WTC11 (cell line): ENCODE results near the gene HECW1. TPM values are rescaled to one million over a fixed set of nuclear protein-coding genes. Genes with fewer than 3 reads are reported as not detected.

ENCODE experiments used
- ATAC-seq: fragments of 200-7000 bp; cut with Tn5 transposase; 2 replicates; pipeline ENCODE4 v1.10.0; 2021; ENCODE audit warnings: mild to moderate bottlenecking, moderate library complexity
- CTCF ChIA-PET: fragments of 300-600 bp; sonication (Branson Sonifier 250); formaldehyde crosslinking; loops from one replicate; lab custom pipeline; 2021; ENCODE audit warnings: antibody characterized with exemption; lab: Charles Lee
- POLR2A ChIA-PET: fragments of 350-600 bp; sonication (Branson Sonifier 250); formaldehyde crosslinking; loops from one replicate; lab custom pipeline; 2021; ENCODE audit warnings: antibody characterized with exemption; lab: Charles Lee
- DNase-seq: peaks from one replicate; pipeline ENCODE4 v3.0.0; 2021; ENCODE audit warnings: low spot score
- H3K27ac Mint-ChIP-seq: 2 replicates; pipeline ENCODE4 v1.8.0; 2021; ENCODE audit warnings: mixed read lengths
- H3K27me3 Mint-ChIP-seq: 2 replicates; pipeline ENCODE4 v1.8.0; 2021; ENCODE audit warnings: low read depth, mild to moderate bottlenecking, moderate library complexity, mixed read lengths
- H3K36me3 Mint-ChIP-seq: 2 replicates; pipeline ENCODE4 v1.8.0; 2021; ENCODE audit warnings: mixed read lengths
- H3K4me1 Mint-ChIP-seq: 2 replicates; pipeline ENCODE4 v1.8.0; 2022; ENCODE audit warnings: mixed read lengths
- H3K4me3 Mint-ChIP-seq: 2 replicates; pipeline ENCODE4 v1.8.0; 2021; ENCODE audit warnings: mild to moderate bottlenecking, moderate library complexity, mixed read lengths
- H3K9me3 Mint-ChIP-seq: 2 replicates; pipeline ENCODE4 v1.8.0; 2021; ENCODE audit warnings: mixed read lengths
- AFF4 ChIP-seq: sonication (generic); formaldehyde crosslinking; IDR thresholded peaks from 2 replicates; pipeline ENCODE4 v1.8.1; 2023; ENCODE audit warnings: mild to moderate bottlenecking, missing genetic modification reagents, borderline replicate concordance
- CREB1 ChIP-seq: sonication (generic); formaldehyde crosslinking; IDR thresholded peaks from 2 replicates; pipeline ENCODE4 v1.8.0; 2023; ENCODE audit warnings: mild to moderate bottlenecking, missing genetic modification reagents
- EMX1 ChIP-seq: fragments of 250-450 bp; sonication (Bioruptor Pico); IDR thresholded peaks from 2 replicates; pipeline ENCODE4 v1.8.0; 2021; ENCODE audit warnings: mild to moderate bottlenecking
- FOXJ3 ChIP-seq: sonication (generic); formaldehyde crosslinking; IDR thresholded peaks from 2 replicates; pipeline ENCODE4 v1.9.0; 2021; ENCODE audit warnings: missing genetic modification reagents, mild to moderate bottlenecking, borderline replicate concordance
- FOXP4 ChIP-seq: sonication (generic); formaldehyde crosslinking; IDR thresholded peaks from 2 replicates; pipeline ENCODE4 v1.8.0; 2022; ENCODE audit warnings: mild to moderate bottlenecking, missing genetic modification reagents
- JAZF1 ChIP-seq: fragments of 250-450 bp; sonication (Bioruptor Pico); IDR thresholded peaks from 2 replicates; pipeline ENCODE4 v1.9.0; 2021; ENCODE audit warnings: moderate library complexity, mild to moderate bottlenecking, inconsistent platforms
- MLX ChIP-seq: sonication (generic); formaldehyde crosslinking; IDR thresholded peaks from 2 replicates; pipeline ENCODE4 v1.8.1; 2023; ENCODE audit warnings: mild to moderate bottlenecking, missing genetic modification reagents, moderate library complexity
- MXD4 ChIP-seq: fragments of 250-450 bp; sonication (Bioruptor Pico); IDR thresholded peaks from 2 replicates; pipeline ENCODE4 v1.8.0; 2021; ENCODE audit warnings: mild to moderate bottlenecking, moderate library complexity, borderline replicate concordance
- PRRX2 ChIP-seq: fragments of 250-450 bp; sonication (Bioruptor Pico); IDR thresholded peaks from 2 replicates; pipeline ENCODE4 v1.8.0; 2021; ENCODE audit warnings: mild to moderate bottlenecking
- RELA ChIP-seq: sonication (generic); formaldehyde crosslinking; IDR thresholded peaks from 2 replicates; pipeline ENCODE4 v1.8.1; 2022; ENCODE audit warnings: missing genetic modification reagents, mild to moderate bottlenecking, borderline replicate concordance
- RORB ChIP-seq: fragments of 250-450 bp; sonication (Bioruptor Pico); IDR thresholded peaks from 2 replicates; pipeline ENCODE4 v1.9.0; 2021; ENCODE audit warnings: mild to moderate bottlenecking
- TP53 ChIP-seq: sonication (generic); formaldehyde crosslinking; IDR thresholded peaks from 2 replicates; pipeline ENCODE4 v1.8.1; 2023; ENCODE audit warnings: mild to moderate bottlenecking, missing genetic modification reagents
- USF1 ChIP-seq: sonication (generic); formaldehyde crosslinking; IDR thresholded peaks from 2 replicates; pipeline ENCODE4 v1.8.0; 2022; ENCODE audit warnings: mild to moderate bottlenecking, missing genetic modification reagents
- ZNF138 ChIP-seq: sonication (generic); formaldehyde crosslinking; conservative IDR thresholded peaks from 2 replicates; pipeline ENCODE4 v1.8.1; 2022; ENCODE audit warnings: mild to moderate bottlenecking, moderate library complexity, missing genetic modification reagents
- ZNF232 ChIP-seq: sonication (generic); formaldehyde crosslinking; IDR thresholded peaks from 2 replicates; pipeline ENCODE4 v1.8.0; 2022; ENCODE audit warnings: mild to moderate bottlenecking, missing genetic modification reagents
- ZNF263 ChIP-seq: sonication (generic); formaldehyde crosslinking; IDR thresholded peaks from 2 replicates; pipeline ENCODE4 v1.8.1; 2022; ENCODE audit warnings: low read depth, mild to moderate bottlenecking, moderate library complexity, missing genetic modification reagents
- ZNF396 ChIP-seq: fragments of 250-450 bp; sonication (Bioruptor Pico); IDR thresholded peaks from 2 replicates; pipeline ENCODE4 v1.8.0; 2021; ENCODE audit warnings: mild to moderate bottlenecking, moderate library complexity, borderline replicate concordance
- ZNF671 ChIP-seq: fragments of 250-450 bp; sonication (Bioruptor Pico); IDR thresholded peaks from 2 replicates; pipeline ENCODE4 v1.8.0; 2021; ENCODE audit warnings: mild to moderate bottlenecking
- total RNA-seq: library from RNA; stranded (reverse); gene quantifications from 3 replicates; pipeline ENCODE4 v1.2.3, GENCODE V29; 2021

The HECW1 gene
- total RNA-seq, 1 experiment from 2014 or later = 6.1 TPM

GRCh38 chr7:43121973-43122372, 9.5 kb downstream of the HECW1 start (continued):
- TF ChIP-seq FOXJ3 = no peak
- no peak for TF ChIP-seq PRRX2 (CRISPR knock-in tag)

GRCh38 chr7:43123457-43123856, 11.0 kb downstream of the HECW1 start:
- TF ChIP-seq FOXP4 = no peak
- no peak for TF ChIP-seq EMX1 (CRISPR knock-in tag)
- TF ChIP-seq ZNF138 (CRISPR knock-in tag) = no peak
- no peak for TF ChIP-seq CREB1 (CRISPR knock-in tag)
- TF ChIP-seq USF1 = no peak
- TF ChIP-seq TP53 (CRISPR knock-in tag) = no peak
- TF ChIP-seq RELA = no peak
- TF ChIP-seq ZNF671 (CRISPR knock-in tag) = no peak
- TF ChIP-seq AFF4 (CRISPR knock-in tag) = no peak
- TF ChIP-seq ZNF396 (CRISPR knock-in tag) = no peak
- no peak for TF ChIP-seq JAZF1 (CRISPR knock-in tag)
- no peak for TF ChIP-seq RORB (CRISPR knock-in tag)
- no peak for TF ChIP-seq MLX
- TF ChIP-seq ZNF263 (CRISPR knock-in tag) = no peak
- no peaks in the 10 kb centered on the region for H3K9me3 Mint-ChIP-seq
- CTCF ChIA-PET = interaction anchor here (3.1 kb wide), 1 partner anchor 15 kb away, joined by 18 read pairs; no protein-coding TSS in a partner anchor
- no peak overlapping the region for H3K4me3 Mint-ChIP-seq
- ATAC-seq (no peak), DNase-seq (no peak)
- no peaks in the 10 kb centered on the region for H3K36me3 Mint-ChIP-seq
- peak overlapping the region; percentile 28; the same call in 1 of the 2 replicates for H3K27ac Mint-ChIP-seq
- H3K4me1 Mint-ChIP-seq = 0 out of 2 replicates have a peak, but pooled peaks cover 3% of the 10 kb centered on the region
- no peaks in the 10 kb centered on the region for H3K27me3 Mint-ChIP-seq
- POLR2A ChIA-PET = no interaction called here

GRCh38 chr7:43124388-43124787, 11.9 kb downstream of the HECW1 start:
- Mint-ChIP-seq H3K9me3 (no peaks in the 10 kb centered on the region), H3K4me1 (0 out of 2 replicates have a peak, but pooled peaks cover 3% of the 10 kb centered on the region), H3K27me3 (no peaks in the 10 kb centered on the region), H3K27ac (no peak overlapping the region), H3K4me3 (no peak overlapping the region), H3K36me3 (no peaks in the 10 kb centered on the region)
- ChIA-PET POLR2A (no interaction called here), CTCF (interaction anchor here (1.2 kb wide), 1 partner anchor 142 kb away, joined by 4 read pairs; no protein-coding TSS in a partner anchor)
- no peak for TF ChIP-seq ZNF263 (CRISPR knock-in tag)
- no peak for TF ChIP-seq MXD4
- no peak for TF ChIP-seq ZNF232 (CRISPR knock-in tag)
- DNase-seq (no peak), ATAC-seq (no peak)
